Effector memory CD8-positive, alpha-beta T cell (primary cell): ENCODE measurements around the gene ACACB.
A peak's percentile ranks its signal among the peaks of the same experiment; 100 is the strongest.

Experiments used
- ATAC-seq: fragments of 150-1000 bp; cut with Tn5 transposase; replicated peaks from 2 replicates; pipeline ENCODE4 v1.10.0; 2021; ENCODE audit warnings: mild to moderate bottlenecking, moderate library complexity
- DNase-seq, 3 experiments: peaks; one replicate each; pipeline ENCODE4 v3.0.0; 2021
- H3K27ac Mint-ChIP-seq, 2 donors: one replicate each; pipeline ENCODE4 v1.8.0; 2022; ENCODE audit warnings: mild to moderate bottlenecking in 2 of 2, mixed read lengths in 2 of 2, moderate library complexity in 2 of 2
- H3K27me3 Mint-ChIP-seq, 2 donors: one replicate each; pipeline ENCODE4 v1.8.0; 2022; ENCODE audit warnings: mixed read lengths in 2 of 2
- H3K36me3 Mint-ChIP-seq: one replicate; pipeline ENCODE4 v1.8.0; 2022; ENCODE audit warnings: mild to moderate bottlenecking, moderate library complexity, mixed read lengths; ENCODE audit not compliant: insufficient read depth
- H3K4me1 Mint-ChIP-seq, 2 donors: one replicate each; pipeline ENCODE4 v1.8.0; 2022; ENCODE audit warnings: low read depth in 2 of 2, mixed read lengths in 2 of 2
- H3K4me3 Mint-ChIP-seq, 2 donors: one replicate each; pipeline ENCODE4 v1.8.0; 2022; ENCODE audit warnings: mild to moderate bottlenecking in 2 of 2, mixed read lengths in 2 of 2, moderate library complexity in 2 of 2
- H3K9me3 Mint-ChIP-seq, 2 donors: one replicate each; pipeline ENCODE4 v1.8.0; 2022; ENCODE audit warnings: mixed read lengths in 2 of 2

ACACB gene

GRCh38 chr12:109097435-109098182 is 18.8 kb upstream of the ACACB start, which contains the start of gene UNG:
TSS of gene UNG (plus strand) at chr12:109097597. CDS start at chr12:109097680, 83 bp downstream.
- ATAC-seq (peak; percentile 77), DNase-seq (peak; percentile 94 to 96 (median 95))
- Mint-ChIP-seq H3K9me3 (no peaks in the 10 kb centered on the region), H3K27me3 (no peaks in the 10 kb centered on the region), H3K4me1 (peaks cover 37 to 40% of the 10 kb centered on the region in 2 donors), H3K27ac (peak within 1 kb of the TSS; percentile 79 to 86), H3K4me3 (peak within 1 kb of the TSS; percentile 83 to 86), H3K36me3 (peaks cover 26% of the 10 kb centered on the region)

DNA sequence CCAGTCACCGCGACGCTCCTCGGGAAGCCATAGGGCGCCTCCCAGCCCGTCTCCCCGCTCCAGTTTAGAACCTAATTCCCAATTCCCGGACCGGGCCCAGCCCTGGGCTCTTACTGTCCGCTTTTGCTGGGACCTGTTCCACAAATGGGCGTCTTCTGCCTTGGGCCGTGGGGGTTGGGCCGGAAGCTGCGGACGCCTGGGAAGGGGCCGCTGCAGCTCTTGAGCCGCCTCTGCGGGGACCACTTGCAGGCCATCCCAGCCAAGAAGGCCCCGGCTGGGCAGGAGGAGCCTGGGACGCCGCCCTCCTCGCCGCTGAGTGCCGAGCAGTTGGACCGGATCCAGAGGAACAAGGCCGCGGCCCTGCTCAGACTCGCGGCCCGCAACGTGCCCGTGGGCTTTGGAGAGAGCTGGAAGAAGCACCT is 18.2 kb upstream of the ACACB start:
- Mint-ChIP-seq H3K4me1 (peaks cover 31 to 34% of the 10 kb centered on the region in 2 donors), H3K27ac (peak overlapping the region; percentile 79 to 86), H3K4me3 (peak overlapping the region; percentile 83 to 86), H3K36me3 (peaks cover 28% of the 10 kb centered on the region), H3K27me3 (no peaks in the 10 kb centered on the region), H3K9me3 (no peaks in the 10 kb centered on the region)
- DNase-seq (peak in 2 of 3 experiments; percentile 24 to 27), ATAC-seq (peak; percentile 21)

GRCh38 chr12:109098651-109099050 is 17.7 kb upstream of the ACACB start:
- Mint-ChIP-seq H3K9me3 (no peaks in the 10 kb centered on the region), H3K27me3 (no peaks in the 10 kb centered on the region), H3K4me3 (peak overlapping the region; percentile 83 to 86), H3K4me1 (peaks cover 27 to 29% of the 10 kb centered on the region in 2 donors), H3K36me3 (peaks cover 28% of the 10 kb centered on the region), H3K27ac (peak overlapping the region; percentile 79 to 86)
- ATAC-seq (no peak), DNase-seq (no peak)

GRCh38 chr12:109099431-109100020 is 16.9 kb upstream of the ACACB start:
- Mint-ChIP-seq H3K4me3 (peak overlapping the region; percentile 83 to 86), H3K36me3 (peaks cover 36% of the 10 kb centered on the region), H3K27me3 (no peaks in the 10 kb centered on the region), H3K9me3 (no peaks in the 10 kb centered on the region), H3K27ac (peak overlapping the region; percentile 54 to 86), H3K4me1 (peaks cover 22 to 26% of the 10 kb centered on the region in 2 donors)
- ATAC-seq (peak; percentile 27), DNase-seq (no peak)

DNA sequence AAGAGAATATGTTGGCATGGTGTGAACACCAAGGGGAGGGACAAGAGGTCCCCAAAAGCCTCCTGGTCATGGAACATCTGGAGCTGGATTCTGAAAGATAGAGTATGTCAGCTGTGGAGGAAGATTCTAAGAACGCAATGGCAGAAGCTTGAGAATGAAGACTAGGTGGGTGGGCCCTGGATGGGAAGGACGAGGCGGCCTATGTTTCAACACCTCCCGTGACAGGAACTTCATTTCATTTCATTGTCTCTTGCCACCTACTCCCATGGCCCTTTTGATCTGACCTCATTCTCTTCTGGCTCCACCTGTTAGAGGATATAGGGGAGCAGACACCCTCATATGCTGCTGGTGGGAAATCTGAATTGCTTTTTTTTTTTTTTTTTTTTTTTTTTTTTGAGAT is 15.6 kb upstream of the ACACB start:
- Mint-ChIP-seq H3K27ac (peak overlapping the region in 1 of 2 donors; percentile 54), H3K4me3 (peak overlapping the region in 1 of 2 donors; percentile 86), H3K36me3 (peaks cover 39% of the 10 kb centered on the region), H3K9me3 (no peaks in the 10 kb centered on the region), H3K4me1 (peaks cover 22 to 28% of the 10 kb centered on the region in 2 donors), H3K27me3 (no peaks in the 10 kb centered on the region)
- DNase-seq (no peak), ATAC-seq (no peak)

- H3K4me1 Mint-ChIP-seq: peaks cover 22 to 30% of the 10 kb centered on the region in 2 donors
- no peaks in the 10 kb centered on the region for H3K27me3 Mint-ChIP-seq
- H3K27ac Mint-ChIP-seq: no peak overlapping the region
- H3K36me3 Mint-ChIP-seq: peaks cover 50% of the 10 kb centered on the region
- H3K4me3 Mint-ChIP-seq: no peak overlapping the region
- ATAC-seq (no peak), DNase-seq (no peak)
- H3K9me3 Mint-ChIP-seq: no peaks in the 10 kb centered on the region
Observed at GRCh38 chr12:109102491-109102890, 13.9 kb upstream of the ACACB start.

- H3K27ac Mint-ChIP-seq: peak overlapping the region in 1 of 2 donors; percentile 20
- no peak overlapping the region for H3K4me3 Mint-ChIP-seq
- H3K27me3 Mint-ChIP-seq: no peaks in the 10 kb centered on the region
- no peak for DNase-seq
- H3K36me3 Mint-ChIP-seq: peaks cover 56% of the 10 kb centered on the region
- peaks cover 7 to 9% of the 10 kb centered on the region in 2 donors for H3K4me1 Mint-ChIP-seq
- no peak for ATAC-seq
- no peaks in the 10 kb centered on the region for H3K9me3 Mint-ChIP-seq
Observed at GRCh38 chr12:109105176-109105575, 11.2 kb upstream of the ACACB start.

GRCh38 chr12:109109746-109110350 is 6.5 kb upstream of the ACACB start:
- Mint-ChIP-seq H3K9me3 (no peaks in the 10 kb centered on the region), H3K27ac (no peak overlapping the region), H3K36me3 (peaks cover 34% of the 10 kb centered on the region), H3K4me1 (peaks cover 0 to 8% of the 10 kb centered on the region in 2 donors), H3K4me3 (no peak overlapping the region), H3K27me3 (no peaks in the 10 kb centered on the region)
- DNase-seq: no peak
- no peak for ATAC-seq

DNA sequence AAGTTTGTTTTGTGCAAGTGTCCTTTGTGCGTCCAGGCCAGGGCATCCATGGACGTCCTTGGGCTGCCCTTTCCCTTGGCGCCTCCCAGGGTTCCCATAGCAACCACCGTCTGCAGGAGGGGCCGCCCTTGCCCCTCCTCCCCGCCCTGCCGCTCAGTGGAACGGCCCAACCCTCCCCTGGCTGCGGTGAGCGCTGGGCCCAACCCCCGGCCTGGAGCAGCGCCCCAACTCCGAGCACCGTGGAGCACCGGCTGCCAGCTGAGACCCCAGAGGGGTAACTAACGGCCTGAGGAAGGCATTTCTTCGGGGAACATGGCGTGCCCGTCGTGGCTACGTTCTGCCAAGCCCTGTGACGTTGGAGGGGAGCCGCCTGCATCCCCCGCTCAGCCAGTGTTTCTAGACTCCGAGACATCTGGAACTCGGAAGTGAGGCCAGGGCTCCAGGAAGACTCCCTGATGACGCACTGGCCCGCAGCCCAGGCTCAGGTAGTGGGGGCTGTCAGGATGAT is 5.3 kb upstream of the ACACB start:
- Mint-ChIP-seq H3K9me3 (no peaks in the 10 kb centered on the region), H3K36me3 (peaks cover 34% of the 10 kb centered on the region), H3K4me1 (peaks cover 3 to 4% of the 10 kb centered on the region in 2 donors), H3K27me3 (no peaks in the 10 kb centered on the region), H3K27ac (peak overlapping the region in 1 of 2 donors; percentile 65), H3K4me3 (peak overlapping the region; percentile 70 to 78)
- ATAC-seq (peak; percentile 79), DNase-seq (peak in 1 of 3 experiments; percentile 16)

- peaks cover 19% of the 10 kb centered on the region for H3K36me3 Mint-ChIP-seq
- no peaks in the 10 kb centered on the region for H3K9me3 Mint-ChIP-seq
- peaks cover 3 to 4% of the 10 kb centered on the region in 2 donors for H3K4me1 Mint-ChIP-seq
- DNase-seq (no peak), ATAC-seq (no peak)
- no peak overlapping the region for H3K4me3 Mint-ChIP-seq
- H3K27me3 Mint-ChIP-seq: no peaks in the 10 kb centered on the region
- no peak overlapping the region for H3K27ac Mint-ChIP-seq
Observed at GRCh38 chr12:109112720-109113465, 3.5 kb upstream of the ACACB start.

DNA sequence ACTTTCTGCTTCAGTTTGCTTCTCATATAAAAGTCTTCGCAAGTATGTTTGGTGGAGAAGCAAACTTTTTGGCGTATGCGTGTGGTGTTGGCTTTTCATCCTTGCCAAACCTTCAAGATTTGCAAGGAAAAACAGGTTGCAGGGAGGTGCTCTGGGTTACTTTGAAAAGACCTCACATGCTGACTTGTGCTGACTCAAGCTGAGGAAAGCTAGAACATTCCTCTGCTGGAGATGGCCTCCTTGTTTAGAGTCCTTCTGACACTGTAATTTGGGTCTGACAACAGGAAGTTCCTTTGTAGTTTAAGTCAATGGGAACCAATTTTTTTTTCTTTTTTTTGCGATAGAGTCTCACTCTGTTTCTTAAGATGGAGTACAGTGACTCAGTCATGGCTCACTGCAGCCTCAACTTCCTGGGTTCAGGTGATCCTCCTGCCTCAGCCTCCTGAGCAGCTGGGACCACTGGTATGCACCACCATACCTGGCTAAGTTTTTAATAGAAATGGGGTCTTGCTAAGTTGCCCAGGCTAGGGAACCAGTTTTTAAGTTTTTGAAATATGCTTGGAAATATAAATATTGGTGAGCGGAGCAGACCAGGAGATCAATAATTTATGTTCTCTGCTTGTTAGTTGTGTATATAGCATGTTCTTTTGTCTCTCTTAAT is 2.6 kb upstream of the ACACB start:
- DNase-seq: no peak
- ATAC-seq: no peak
- no peak overlapping the region for H3K4me3 Mint-ChIP-seq
- H3K36me3 Mint-ChIP-seq: peaks cover 14% of the 10 kb centered on the region
- no peaks in the 10 kb centered on the region for H3K27me3 Mint-ChIP-seq
- H3K27ac Mint-ChIP-seq: peak overlapping the region in 1 of 2 donors; percentile 25
- peaks cover 3 to 4% of the 10 kb centered on the region in 2 donors for H3K4me1 Mint-ChIP-seq
- H3K9me3 Mint-ChIP-seq: no peaks in the 10 kb centered on the region

DNA sequence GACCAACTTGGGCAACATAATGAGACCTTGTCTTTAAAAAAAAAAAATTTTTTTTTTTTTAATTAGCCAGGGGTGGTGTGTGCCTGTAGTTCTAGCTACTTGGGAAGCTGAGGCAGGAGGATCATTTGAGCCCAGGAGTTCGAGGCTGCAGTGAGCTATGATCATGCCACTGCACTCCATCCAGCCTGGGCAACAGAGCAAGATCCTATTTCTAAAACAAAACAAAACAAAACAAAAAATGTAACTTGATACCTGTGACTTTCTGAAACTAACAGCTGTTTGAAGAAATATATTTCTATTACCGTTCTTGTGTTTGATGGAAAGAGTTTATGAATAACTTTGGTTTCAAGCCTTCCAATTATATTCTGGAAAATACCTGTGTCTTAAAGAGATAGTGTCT is 1.7 kb upstream of the ACACB start:
- Mint-ChIP-seq H3K9me3 (no peaks in the 10 kb centered on the region), H3K4me1 (peaks cover 3 to 4% of the 10 kb centered on the region in 2 donors), H3K4me3 (no peak overlapping the region), H3K36me3 (peaks cover 9% of the 10 kb centered on the region), H3K27ac (peak overlapping the region in 1 of 2 donors; percentile 25), H3K27me3 (no peaks in the 10 kb centered on the region)
- no peak for ATAC-seq
- DNase-seq: no peak
